ENCODE measurements around the gene CNTRL. TPM values are rescaled to one million over a fixed set of nuclear protein-coding genes. Genes with fewer than 3 reads are reported as not detected.

The CNTRL gene
- total RNA-seq, 3 donors from 2014 or later (not counting 1 experiment from before 2014, with no cell fraction given), result 59.1 to 74.3 (median 60.0) TPM

- Mint-ChIP-seq H3K27me3 (ENCODE audit: low read depth in 2 of 2) (no peaks in the 10 kb centered on the region), H3K4me1 (peaks cover 3 to 8% of the 10 kb centered on the region in 2 donors), H3K9me3 (no peaks in the 10 kb centered on the region), H3K36me3 (no peaks in the 10 kb centered on the region), H3K4me3 (no peak overlapping the region), H3K27ac (no peak overlapping the region)
- no peak overlapping the region for H3K4me3 ChIP-seq (ENCODE audit: low read length)
- no peak overlapping the region for H3K27ac ChIP-seq (ENCODE audit: low read length)
- no peaks in the 10 kb centered on the region for H3K36me3 ChIP-seq (ENCODE audit: control insufficient read depth, insufficient read depth, low read length)
- H3K4me1 ChIP-seq (ENCODE audit: control insufficient read depth, insufficient read depth, low read length), result peaks cover 8% of the 10 kb centered on the region
- WGBS (ENCODE audit: insufficient coverage), result 24% methylated on average over 9 of the region's 9 CpGs
- H3K27me3 ChIP-seq (ENCODE audit: control insufficient read depth, insufficient read depth, low read length), result no peaks in the 10 kb centered on the region
- TF ChIP-seq CTCF (IDR thresholded peaks at IDR 0.05), result peak; percentile 83
- DNase-seq (peak; percentile 56 to 79), ATAC-seq (peak; percentile 73 to 85 (median 81))
- intact Hi-C loops (cut with micrococcal nuclease), result loop anchor here (1.0 to 5.0 kb wide), 3 partner anchors 59 to 187 kb away; no protein-coding TSS in a partner anchor
- H3K9me3 ChIP-seq (ENCODE audit: control insufficient read depth, insufficient read depth, low read length), result no peaks in the 10 kb centered on the region
Observed at GRCh38 chr9:121213136-121213806, 138.5 kb downstream of the CNTRL start.

- Histone ChIP-seq H3K4me1 (ENCODE audit: control insufficient read depth, insufficient read depth, low read length) (peaks cover 8% of the 10 kb centered on the region), H3K4me3 (ENCODE audit: low read length) (no peak overlapping the region), H3K27ac (ENCODE audit: low read length) (no peak overlapping the region), H3K9me3 (ENCODE audit: control insufficient read depth, insufficient read depth, low read length) (no peaks in the 10 kb centered on the region), H3K36me3 (ENCODE audit: control insufficient read depth, insufficient read depth, low read length) (no peaks in the 10 kb centered on the region), H3K27me3 (ENCODE audit: control insufficient read depth, insufficient read depth, low read length) (no peaks in the 10 kb centered on the region)
- WGBS (ENCODE audit: insufficient coverage), result 98% methylated on average over 2 of the region's 2 CpGs
- H3K36me3 Mint-ChIP-seq, result no peaks in the 10 kb centered on the region
- H3K4me3 Mint-ChIP-seq, result no peak overlapping the region
- TF ChIP-seq CTCF (IDR thresholded peaks at IDR 0.05), result no peak
- no peaks in the 10 kb centered on the region for H3K9me3 Mint-ChIP-seq
- DNase-seq (no peak), ATAC-seq (no peak)
- no peak overlapping the region for H3K27ac Mint-ChIP-seq
- peaks cover 0 to 5% of the 10 kb centered on the region in 2 donors for H3K4me1 Mint-ChIP-seq
- intact Hi-C loops (cut with micrococcal nuclease), result loop anchor here (5.0 kb wide), 1 partner anchor 58 kb away; no protein-coding TSS in a partner anchor
- H3K27me3 Mint-ChIP-seq (ENCODE audit: low read depth in 2 of 2), result no peaks in the 10 kb centered on the region
Observed at GRCh38 chr9:121214005-121214404, 139.2 kb downstream of the CNTRL start.

- Histone ChIP-seq H3K9me3 (ENCODE audit: control insufficient read depth, insufficient read depth, low read length) (no peaks in the 10 kb centered on the region), H3K27ac (ENCODE audit: low read length) (no peak overlapping the region), H3K36me3 (ENCODE audit: control insufficient read depth, insufficient read depth, low read length) (no peaks in the 10 kb centered on the region), H3K4me1 (ENCODE audit: control insufficient read depth, insufficient read depth, low read length) (peaks cover 8% of the 10 kb centered on the region), H3K4me3 (ENCODE audit: low read length) (no peak overlapping the region), H3K27me3 (ENCODE audit: control insufficient read depth, insufficient read depth, low read length) (no peaks in the 10 kb centered on the region)
- DNase-seq (no peak), ATAC-seq (no peak)
- no peaks in the 10 kb centered on the region for H3K27me3 Mint-ChIP-seq (ENCODE audit: low read depth in 2 of 2)
- H3K4me3 Mint-ChIP-seq, result no peak overlapping the region
- H3K4me1 Mint-ChIP-seq, result peaks cover 0 to 5% of the 10 kb centered on the region in 2 donors
- TF ChIP-seq CTCF (IDR thresholded peaks at IDR 0.05), result no peak
- WGBS (ENCODE audit: insufficient coverage), result 80% methylated on average over 2 of the region's 3 CpGs
- intact Hi-C loops (cut with micrococcal nuclease), result no loop called here
- no peaks in the 10 kb centered on the region for H3K9me3 Mint-ChIP-seq
- no peaks in the 10 kb centered on the region for H3K36me3 Mint-ChIP-seq
- H3K27ac Mint-ChIP-seq, result no peak overlapping the region
Observed at GRCh38 chr9:121216271-121216805, 141.6 kb downstream of the CNTRL start.

Measured in natural killer cell (primary cell).